Measurements from ENCODE around the gene CELSR1. TPM values are rescaled to one million over a fixed set of nuclear protein-coding genes. Genes with fewer than 3 reads are reported as not detected.

The CELSR1 gene
- total RNA-seq, 1 donor from 2014 or later: 16.0 TPM

DNA sequence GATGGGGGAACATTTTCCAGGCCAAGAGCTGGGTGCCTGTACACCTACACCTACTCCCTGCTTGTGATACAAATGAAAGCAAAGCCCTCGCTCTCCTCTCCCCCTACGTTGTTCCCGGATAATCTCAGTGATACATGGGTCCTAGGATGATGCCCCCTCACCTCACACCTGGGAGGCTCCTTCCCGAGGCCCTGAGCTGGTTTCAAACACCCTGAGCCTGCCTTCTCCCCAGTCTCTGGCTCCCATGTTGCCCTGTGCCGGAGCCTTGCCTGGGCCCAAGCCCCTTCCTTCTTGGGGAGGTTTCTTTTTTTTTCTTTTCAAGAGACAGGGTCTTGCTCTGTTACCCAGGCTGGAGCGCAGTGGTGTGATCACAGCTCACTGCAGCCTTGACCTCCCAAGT lies 178.7 kb downstream of the CELSR1 start:
- DNase-seq (ENCODE audit: extremely low spot score, unreplicated experiment): no peak
- Mint-ChIP-seq H3K4me1 (ENCODE audit: unreplicated experiment) (peaks cover 2% of the 10 kb centered on the region), H3K27me3 (ENCODE audit: unreplicated experiment) (no peaks in the 10 kb centered on the region), H3K36me3 (ENCODE audit: unreplicated experiment) (peaks cover 16% of the 10 kb centered on the region), H3K4me3 (ENCODE audit: unreplicated experiment) (no peak overlapping the region), H3K27ac (ENCODE audit: unreplicated experiment) (no peak overlapping the region), H3K9me3 (ENCODE audit: unreplicated experiment) (no peaks in the 10 kb centered on the region)
- TF ChIP-seq, protein P1, sequence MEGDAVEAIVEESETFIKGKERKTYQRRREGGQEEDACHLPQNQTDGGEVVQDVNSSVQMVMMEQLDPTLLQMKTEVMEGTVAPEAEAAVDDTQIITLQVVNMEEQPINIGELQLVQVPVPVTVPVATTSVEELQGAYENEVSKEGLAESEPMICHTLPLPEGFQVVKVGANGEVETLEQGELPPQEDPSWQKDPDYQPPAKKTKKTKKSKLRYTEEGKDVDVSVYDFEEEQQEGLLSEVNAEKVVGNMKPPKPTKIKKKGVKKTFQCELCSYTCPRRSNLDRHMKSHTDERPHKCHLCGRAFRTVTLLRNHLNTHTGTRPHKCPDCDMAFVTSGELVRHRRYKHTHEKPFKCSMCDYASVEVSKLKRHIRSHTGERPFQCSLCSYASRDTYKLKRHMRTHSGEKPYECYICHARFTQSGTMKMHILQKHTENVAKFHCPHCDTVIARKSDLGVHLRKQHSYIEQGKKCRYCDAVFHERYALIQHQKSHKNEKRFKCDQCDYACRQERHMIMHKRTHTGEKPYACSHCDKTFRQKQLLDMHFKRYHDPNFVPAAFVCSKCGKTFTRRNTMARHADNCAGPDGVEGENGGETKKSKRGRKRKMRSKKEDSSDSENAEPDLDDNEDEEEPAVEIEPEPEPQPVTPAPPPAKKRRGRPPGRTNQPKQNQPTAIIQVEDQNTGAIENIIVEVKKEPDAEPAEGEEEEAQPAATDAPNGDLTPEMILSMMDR (IDR thresholded peaks at IDR 0.05): no peak

- H3K4me1 Mint-ChIP-seq (ENCODE audit: unreplicated experiment): peaks cover 2% of the 10 kb centered on the region
- DNase-seq (ENCODE audit: extremely low spot score, unreplicated experiment): no peak
- H3K36me3 Mint-ChIP-seq (ENCODE audit: unreplicated experiment): peaks cover 16% of the 10 kb centered on the region
- H3K27me3 Mint-ChIP-seq (ENCODE audit: unreplicated experiment): no peaks in the 10 kb centered on the region
- H3K4me3 Mint-ChIP-seq (ENCODE audit: unreplicated experiment): no peak overlapping the region
- no peak overlapping the region for H3K27ac Mint-ChIP-seq (ENCODE audit: unreplicated experiment)
- H3K9me3 Mint-ChIP-seq (ENCODE audit: unreplicated experiment): no peaks in the 10 kb centered on the region
- TF ChIP-seq, protein P1 (IDR thresholded peaks at IDR 0.05): no peak
Measured at GRCh38 chr22:46357711-46358520, 179.5 kb downstream of the CELSR1 start.

DNA sequence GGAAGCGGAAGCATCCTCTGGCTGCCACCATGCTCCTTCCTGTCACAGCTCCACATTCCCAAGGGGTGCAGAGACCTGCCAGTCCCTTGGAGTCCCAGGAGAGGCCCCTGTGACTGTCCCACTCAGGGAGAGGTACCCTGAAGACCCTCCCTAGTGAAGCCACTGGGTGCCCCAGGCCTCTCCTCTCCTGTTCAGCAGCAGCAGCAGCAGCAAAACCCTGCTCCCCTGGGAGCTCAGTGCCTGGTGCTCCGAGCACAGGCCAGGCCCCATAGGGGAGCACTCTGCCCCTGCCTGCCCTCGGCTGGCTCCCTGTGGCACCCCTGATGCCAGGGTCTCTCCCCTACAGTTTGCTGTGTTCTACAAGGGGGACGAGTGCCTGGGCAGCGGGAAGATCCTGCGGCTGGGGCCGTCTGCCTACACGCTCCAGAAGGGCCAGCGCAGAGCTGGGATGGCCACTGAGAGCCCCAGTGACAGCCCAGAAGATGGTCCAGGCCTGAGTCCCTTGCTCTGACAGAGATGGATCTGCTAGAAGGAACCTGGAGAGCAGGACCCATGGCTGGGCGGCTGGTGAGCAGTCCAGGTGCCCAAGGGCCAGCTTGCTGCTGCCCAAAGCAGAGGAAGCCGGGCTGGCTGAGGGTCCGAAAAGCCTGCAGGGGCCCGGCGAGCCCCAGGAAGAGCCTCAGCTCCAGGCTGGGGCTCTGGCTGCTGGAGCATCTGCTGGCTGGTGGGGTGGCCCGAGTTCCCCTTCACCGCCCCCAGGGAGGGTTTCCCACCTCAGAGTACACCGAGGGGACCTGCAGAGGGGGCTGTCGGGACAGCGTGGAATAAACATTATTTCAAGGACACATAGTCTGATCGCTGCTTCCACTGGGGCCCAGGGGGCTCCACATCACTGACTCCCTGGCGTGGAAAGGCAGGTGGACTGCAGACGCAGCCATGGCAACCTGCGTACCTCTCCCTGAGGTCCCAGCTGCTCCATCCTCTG lies 180.6 kb downstream of the CELSR1 start:
- Mint-ChIP-seq H3K36me3 (ENCODE audit: unreplicated experiment) (peaks cover 20% of the 10 kb centered on the region), H3K27ac (ENCODE audit: unreplicated experiment) (no peak overlapping the region), H3K4me1 (ENCODE audit: unreplicated experiment) (peaks cover 6% of the 10 kb centered on the region), H3K9me3 (ENCODE audit: unreplicated experiment) (no peaks in the 10 kb centered on the region), H3K4me3 (ENCODE audit: unreplicated experiment) (no peak overlapping the region), H3K27me3 (ENCODE audit: unreplicated experiment) (no peaks in the 10 kb centered on the region)
- TF ChIP-seq, protein P1 (IDR thresholded peaks at IDR 0.05): no peak
- DNase-seq (ENCODE audit: extremely low spot score, unreplicated experiment): no peak

DNA sequence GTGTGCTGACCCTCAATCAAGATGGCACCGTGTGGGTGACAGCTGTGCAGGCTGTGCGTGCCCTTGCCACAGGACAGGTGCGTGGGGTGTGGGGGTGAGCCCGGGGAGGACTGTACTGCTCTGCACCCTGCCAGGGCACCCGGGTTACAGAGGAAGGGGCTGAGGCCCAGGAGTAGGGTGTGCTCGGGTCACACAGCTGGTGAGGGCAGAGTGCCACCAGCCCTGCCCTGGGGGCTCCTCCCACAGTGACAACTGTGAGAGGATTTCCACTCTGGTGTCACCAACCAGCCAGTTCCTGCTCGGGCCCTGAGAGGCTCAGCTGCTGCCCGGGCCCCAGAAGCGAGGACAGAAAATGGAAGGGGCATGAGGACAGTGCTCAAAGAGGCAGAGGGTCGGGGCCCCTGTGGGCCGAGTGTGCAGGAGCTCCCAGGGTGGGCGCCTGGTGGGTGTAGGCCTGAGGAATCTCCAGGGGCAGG lies 181.4 kb downstream of the CELSR1 start:
- DNase-seq (ENCODE audit: extremely low spot score, unreplicated experiment): no peak
- Mint-ChIP-seq H3K36me3 (ENCODE audit: unreplicated experiment) (peaks cover 20% of the 10 kb centered on the region), H3K4me1 (ENCODE audit: unreplicated experiment) (peaks cover 6% of the 10 kb centered on the region), H3K9me3 (ENCODE audit: unreplicated experiment) (no peaks in the 10 kb centered on the region), H3K4me3 (ENCODE audit: unreplicated experiment) (no peak overlapping the region), H3K27ac (ENCODE audit: unreplicated experiment) (no peak overlapping the region), H3K27me3 (ENCODE audit: unreplicated experiment) (no peaks in the 10 kb centered on the region)
- TF ChIP-seq, protein P1 (IDR thresholded peaks at IDR 0.05): no peak
